OCI-LY1 (cell line): ENCODE measurements around the gene BZW2.
"Not testable (repeated sequence)": the region's sequence is repeated elsewhere in the genome, so short reads cannot be mapped to it uniquely, and the experiment has no call there.

Source experiments
- H2AFZ ChIP-seq: fragments of 200-600 bp; sonication (generic), shearing (Covaris generic); 2 replicates; pipeline ENCODE4 v1.6.0; 2014; ENCODE audit warnings: antibody characterized with exemption, mild to moderate bottlenecking, low read length
- H3F3A ChIP-seq: fragments of 200-600 bp; sonication (generic), shearing (Covaris generic); 2 replicates; pipeline ENCODE4 v1.6.0; 2014; ENCODE audit warnings: mild to moderate bottlenecking, antibody characterized with exemption, low read length, moderate library complexity; ENCODE audit not compliant: insufficient read depth
- H3K27ac ChIP-seq: fragments of 200-600 bp; sonication (generic); 2 replicates; pipeline ENCODE4 v1.5.1; 2014; ENCODE audit warnings: low read length, mixed run types, mild to moderate bottlenecking, low read depth; ENCODE audit not compliant: poor library complexity, severe bottlenecking
- H3K27me3 ChIP-seq: fragments of 200-600 bp; sonication (generic); 2 replicates; pipeline ENCODE4 v1.6.0; 2014; ENCODE audit warnings: antibody characterized with exemption, mild to moderate bottlenecking, low read length, moderate library complexity; ENCODE audit not compliant: insufficient read depth
- H3K36me3 ChIP-seq: fragments of 200-600 bp; sonication (generic); 2 replicates; pipeline ENCODE4 v1.6.1; 2014; ENCODE audit warnings: mild to moderate bottlenecking, antibody characterized with exemption, low read length, moderate library complexity, mixed read lengths; ENCODE audit not compliant: insufficient read depth
- H3K4me1 ChIP-seq: fragments of 200-600 bp; sonication (generic); 2 replicates; pipeline ENCODE4 v1.5.1; 2014; ENCODE audit warnings: mild to moderate bottlenecking, low read length, moderate library complexity; ENCODE audit not compliant: insufficient read depth, severe bottlenecking
- H3K4me2 ChIP-seq: fragments of 200-600 bp; sonication (generic), shearing (Covaris generic); 2 replicates; pipeline ENCODE4 v1.6.1; 2014; ENCODE audit warnings: low read length
- H3K4me3 ChIP-seq: fragments of 200-600 bp; sonication (generic); 2 replicates; pipeline ENCODE4 v1.5.1; 2014; ENCODE audit warnings: low read length, low read depth, mild to moderate bottlenecking, mixed read lengths; ENCODE audit not compliant: poor library complexity, severe bottlenecking
- H3K79me2 ChIP-seq: fragments of 200-600 bp; shearing (Covaris generic); 2 replicates; pipeline ENCODE4 v1.6.1; 2016; ENCODE audit warnings: mixed run types, low read length, mixed read lengths; ENCODE audit not compliant: insufficient read depth
- H3K9ac ChIP-seq: fragments of 200-600 bp; sonication (generic), shearing (Covaris generic); 2 replicates; pipeline ENCODE4 v1.6.1; 2014; ENCODE audit warnings: mild to moderate bottlenecking, low read length, mixed read lengths
- H3K9me2 ChIP-seq: fragments of 200-600 bp; sonication (generic), shearing (Covaris generic); 2 replicates; pipeline ENCODE4 v1.6.1; 2014; ENCODE audit warnings: low read depth, mild to moderate bottlenecking, low read length, mixed read lengths
- H3K9me3 ChIP-seq: fragments of 200-600 bp; shearing (Covaris generic); 2 replicates; pipeline ENCODE4 v1.6.1; 2014; ENCODE audit warnings: low read length, mixed read lengths
- H4K20me1 ChIP-seq: fragments of 200-600 bp; sonication (generic), shearing (Covaris generic); 2 replicates; pipeline ENCODE4 v1.6.0; 2016; ENCODE audit warnings: mild to moderate bottlenecking, low read length; ENCODE audit not compliant: insufficient read depth
- CTCF ChIP-seq: fragments of 200-600 bp; sonication (generic), shearing (Covaris generic); IDR thresholded peaks from 2 replicates; pipeline ENCODE4 v1.5.1; 2017; ENCODE audit warnings: mild to moderate bottlenecking, antibody characterized with exemption, low read length, moderate library complexity, mixed read lengths
- EZH2 ChIP-seq: fragments of 200-600 bp; sonication (generic), shearing (Covaris generic); IDR thresholded peaks from 2 replicates; pipeline ENCODE4 v1.8.0; 2017; ENCODE audit warnings: borderline replicate concordance, mixed run types, mild to moderate bottlenecking, antibody characterized with exemption, low read length, moderate library complexity, mixed read lengths

Gene BZW2

DNA sequence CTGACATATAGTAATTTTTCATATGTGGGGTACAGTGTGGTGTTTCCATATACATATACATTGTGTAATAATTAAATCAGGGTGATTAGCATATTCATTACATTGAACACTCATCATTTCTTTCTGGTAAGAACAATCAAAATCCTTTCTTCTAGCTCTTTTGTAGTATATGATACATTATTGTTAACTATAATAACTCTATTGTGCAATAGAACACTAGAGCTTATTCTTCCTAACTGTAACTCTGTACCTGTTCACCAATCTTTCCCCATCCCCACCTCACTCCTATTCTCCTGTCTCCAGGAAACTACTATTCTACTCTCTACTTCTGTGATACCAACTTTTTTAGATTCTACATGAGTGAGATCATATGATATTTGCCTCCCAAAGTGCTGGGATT is 9.4 kb downstream of the BZW2 start:
- Histone ChIP-seq H4K20me1 (peaks cover 3% of the 10 kb centered on the region), H3K4me3 (no peak overlapping the region), H3K36me3 (peaks cover 36% of the 10 kb centered on the region)

DNA sequence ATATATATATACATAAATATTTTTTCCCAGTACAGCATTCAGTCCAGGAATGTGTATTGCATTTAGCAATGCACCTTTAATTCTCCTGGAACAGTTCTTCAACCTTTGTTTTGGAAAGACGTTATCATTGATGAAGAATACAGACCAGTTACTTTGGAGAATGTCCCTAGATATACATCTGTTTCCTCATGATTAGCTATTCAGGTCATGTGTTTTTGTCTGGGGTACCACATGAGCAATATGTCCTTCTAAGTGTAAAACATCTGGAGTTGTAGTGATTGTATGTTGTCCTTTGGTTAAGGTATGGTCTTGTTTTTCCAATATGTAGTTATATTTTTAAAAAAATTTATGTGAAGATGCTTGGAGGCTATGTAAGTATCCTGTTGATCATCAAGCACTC is 10.2 kb downstream of the BZW2 start:
- H3K4me1 ChIP-seq, result no peaks in the 10 kb centered on the region
- no peaks in the 10 kb centered on the region for H3F3A ChIP-seq
- peaks cover 99% of the 10 kb centered on the region for H3K79me2 ChIP-seq
- TF ChIP-seq EZH2, result no peak
- no peak for TF ChIP-seq CTCF
- H3K9me2 ChIP-seq, result no peaks in the 10 kb centered on the region
- no peak overlapping the region for H2AFZ ChIP-seq
- H4K20me1 ChIP-seq, result peaks cover 3% of the 10 kb centered on the region
- no peaks in the 10 kb centered on the region for H3K27me3 ChIP-seq
- peaks cover 37% of the 10 kb centered on the region for H3K36me3 ChIP-seq
- no peak overlapping the region for H3K4me2 ChIP-seq
- H3K27ac ChIP-seq, result no peak overlapping the region
- no peak overlapping the region for H3K9ac ChIP-seq
- H3K9me3 ChIP-seq, result no peaks in the 10 kb centered on the region
- H3K4me3 ChIP-seq, result no peak overlapping the region

More for the DNA sequence above, 9.4 kb downstream of the BZW2 start:
- no peak for TF ChIP-seq EZH2
- TF ChIP-seq CTCF, result no peak
- Histone ChIP-seq H3K27ac (no peak overlapping the region), H3K27me3 (no peaks in the 10 kb centered on the region), H3K9me3 (no peaks in the 10 kb centered on the region), H3F3A (no peaks in the 10 kb centered on the region), H3K9ac (no peak overlapping the region), H3K9me2 (no peaks in the 10 kb centered on the region), H2AFZ (no peak overlapping the region), H3K4me2 (no peak overlapping the region), H3K4me1 (no peaks in the 10 kb centered on the region), H3K79me2 (peaks cover 99% of the 10 kb centered on the region)

GRCh38 chr7:16657656-16658279 is 11.8 kb downstream of the BZW2 start:
- Histone ChIP-seq H3K79me2 (peaks cover 99% of the 10 kb centered on the region), H3K4me2 (no peak overlapping the region), H3K4me3 (no peak overlapping the region), H3K27me3 (no peaks in the 10 kb centered on the region), H3K27ac (no peak overlapping the region), H3K4me1 (no peaks in the 10 kb centered on the region), H2AFZ (no peak overlapping the region), H3K9me2 (no peaks in the 10 kb centered on the region), H3K9me3 (no peaks in the 10 kb centered on the region), H4K20me1 (peaks cover 3% of the 10 kb centered on the region), H3K36me3 (peaks cover 39% of the 10 kb centered on the region), H3K9ac (no peak overlapping the region), H3F3A (no peaks in the 10 kb centered on the region)
- no peak for TF ChIP-seq CTCF
- no peak for TF ChIP-seq EZH2

GRCh38 chr7:16659854-16660497 is 14.0 kb downstream of the BZW2 start:
- not testable (repeated sequence) for H3K4me2 ChIP-seq, H3K9me3 ChIP-seq, H3K27me3 ChIP-seq, H3K27ac ChIP-seq, H4K20me1 ChIP-seq, H3K4me3 ChIP-seq, H3K4me1 ChIP-seq, H3K9ac ChIP-seq, H3K9me2 ChIP-seq, H3F3A ChIP-seq, H2AFZ ChIP-seq
- H3K79me2 ChIP-seq, result peaks cover 97% of the 10 kb centered on the region
- peaks cover 53% of the 10 kb centered on the region for H3K36me3 ChIP-seq
